Fibroblast of villous mesenchyme (primary cell): ENCODE results near the gene SBNO2. TPM values are rescaled to one million over a fixed set of nuclear protein-coding genes. Genes with fewer than 3 reads are reported as not detected.
A peak's percentile ranks its signal among the peaks of the same experiment; 100 is the strongest.

ENCODE experiments used
- DNase-seq: peaks from one replicate; pipeline ENCODE4 v3.0.0-alpha.2; 2010; ENCODE audit warnings: low read depth
- H3K4me3 ChIP-seq: 2 replicates; pipeline ENCODE4 v1.5.1; 2011; ENCODE audit warnings: low read depth, mild to moderate bottlenecking, low read length
- total RNA-seq: library from RNA; depleted of rRNA; stranded (reverse); fragments of >200 nt; gene quantifications from 2 replicates; pipeline ENCODE4 v1.2.3, GENCODE V29; 2012
- TF ChIP-seq, protein P1 (sequence below): IDR thresholded peaks from 2 replicates; pipeline ENCODE4 v1.5.1; 2012; ENCODE audit warnings: low read depth, mild to moderate bottlenecking, low read length; ENCODE audit not compliant: insufficient read depth

Gene SBNO2
- total RNA-seq, 1 donor: 69.5 TPM

DNA sequence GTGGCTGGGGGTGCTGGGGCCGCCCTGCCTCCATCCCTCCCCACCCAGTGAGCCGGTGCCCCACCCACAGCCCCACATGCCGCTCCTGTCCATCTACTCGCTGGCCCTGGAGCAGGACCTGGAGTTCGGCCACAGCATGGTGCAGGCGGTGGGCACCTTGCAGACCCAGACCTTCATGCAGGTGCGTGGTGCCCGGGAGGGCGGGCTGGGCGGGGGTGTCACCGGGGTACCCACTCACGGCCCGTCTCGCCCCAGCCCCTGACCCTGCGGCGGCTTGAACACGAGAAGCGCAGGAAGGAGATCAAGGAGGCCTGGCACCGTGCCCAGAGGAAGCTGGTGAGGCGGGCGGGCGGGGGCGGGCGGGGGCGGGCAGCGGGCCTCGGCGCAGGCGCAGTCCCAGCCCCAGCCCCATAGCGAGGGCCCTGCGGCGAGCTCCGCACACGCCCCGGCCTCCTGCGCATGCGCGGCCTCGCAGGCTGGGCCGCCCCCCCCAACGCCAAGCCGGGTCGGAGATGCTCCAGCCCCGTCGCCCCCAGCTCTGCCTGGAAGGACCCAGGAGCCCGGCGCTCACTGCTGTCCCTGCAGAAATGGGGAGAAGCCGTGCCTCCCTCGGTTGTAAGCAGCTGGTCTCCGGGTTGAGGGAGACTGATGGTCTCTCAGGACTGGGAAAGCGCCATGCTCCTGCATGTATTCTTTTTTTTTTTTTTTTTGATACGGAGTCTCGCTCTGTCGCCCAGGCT, 99.4 kb downstream of the SBNO2 start:
- H3K4me3 ChIP-seq: peak overlapping the region; percentile 64
- DNase-seq: peak; percentile 75
- TF ChIP-seq, protein P1, sequence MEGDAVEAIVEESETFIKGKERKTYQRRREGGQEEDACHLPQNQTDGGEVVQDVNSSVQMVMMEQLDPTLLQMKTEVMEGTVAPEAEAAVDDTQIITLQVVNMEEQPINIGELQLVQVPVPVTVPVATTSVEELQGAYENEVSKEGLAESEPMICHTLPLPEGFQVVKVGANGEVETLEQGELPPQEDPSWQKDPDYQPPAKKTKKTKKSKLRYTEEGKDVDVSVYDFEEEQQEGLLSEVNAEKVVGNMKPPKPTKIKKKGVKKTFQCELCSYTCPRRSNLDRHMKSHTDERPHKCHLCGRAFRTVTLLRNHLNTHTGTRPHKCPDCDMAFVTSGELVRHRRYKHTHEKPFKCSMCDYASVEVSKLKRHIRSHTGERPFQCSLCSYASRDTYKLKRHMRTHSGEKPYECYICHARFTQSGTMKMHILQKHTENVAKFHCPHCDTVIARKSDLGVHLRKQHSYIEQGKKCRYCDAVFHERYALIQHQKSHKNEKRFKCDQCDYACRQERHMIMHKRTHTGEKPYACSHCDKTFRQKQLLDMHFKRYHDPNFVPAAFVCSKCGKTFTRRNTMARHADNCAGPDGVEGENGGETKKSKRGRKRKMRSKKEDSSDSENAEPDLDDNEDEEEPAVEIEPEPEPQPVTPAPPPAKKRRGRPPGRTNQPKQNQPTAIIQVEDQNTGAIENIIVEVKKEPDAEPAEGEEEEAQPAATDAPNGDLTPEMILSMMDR: no peak

DNA sequence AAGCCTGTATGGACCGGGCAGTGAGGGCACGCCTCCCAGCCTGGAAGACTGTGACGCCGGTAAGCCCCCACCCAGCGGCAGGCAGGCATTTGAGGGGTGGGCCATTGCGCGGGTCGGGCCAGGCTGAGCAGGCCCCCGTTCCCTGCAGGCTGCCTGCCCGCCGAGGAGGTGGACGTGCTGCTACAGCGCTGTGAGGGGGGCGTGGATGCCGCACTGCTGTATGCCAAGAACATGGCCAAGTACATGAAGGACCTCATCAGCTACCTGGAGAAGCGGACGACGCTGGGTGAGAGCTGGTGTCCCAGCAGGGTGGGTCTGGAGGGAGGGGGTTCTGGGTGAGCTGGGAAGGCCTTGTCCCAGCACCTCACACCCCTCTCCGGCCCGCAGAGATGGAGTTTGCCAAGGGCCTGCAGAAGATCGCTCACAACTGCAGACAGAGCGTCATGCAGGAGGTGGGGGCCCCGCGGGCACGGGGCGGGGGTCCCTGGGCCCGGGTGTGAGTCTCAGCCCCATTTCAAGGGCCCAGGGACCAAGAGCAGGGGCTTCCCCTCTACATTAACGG, 100.0 kb downstream of the SBNO2 start:
- TF ChIP-seq, protein P1: no peak
- H3K4me3 ChIP-seq: no peak overlapping the region
- no peak for DNase-seq

DNA sequence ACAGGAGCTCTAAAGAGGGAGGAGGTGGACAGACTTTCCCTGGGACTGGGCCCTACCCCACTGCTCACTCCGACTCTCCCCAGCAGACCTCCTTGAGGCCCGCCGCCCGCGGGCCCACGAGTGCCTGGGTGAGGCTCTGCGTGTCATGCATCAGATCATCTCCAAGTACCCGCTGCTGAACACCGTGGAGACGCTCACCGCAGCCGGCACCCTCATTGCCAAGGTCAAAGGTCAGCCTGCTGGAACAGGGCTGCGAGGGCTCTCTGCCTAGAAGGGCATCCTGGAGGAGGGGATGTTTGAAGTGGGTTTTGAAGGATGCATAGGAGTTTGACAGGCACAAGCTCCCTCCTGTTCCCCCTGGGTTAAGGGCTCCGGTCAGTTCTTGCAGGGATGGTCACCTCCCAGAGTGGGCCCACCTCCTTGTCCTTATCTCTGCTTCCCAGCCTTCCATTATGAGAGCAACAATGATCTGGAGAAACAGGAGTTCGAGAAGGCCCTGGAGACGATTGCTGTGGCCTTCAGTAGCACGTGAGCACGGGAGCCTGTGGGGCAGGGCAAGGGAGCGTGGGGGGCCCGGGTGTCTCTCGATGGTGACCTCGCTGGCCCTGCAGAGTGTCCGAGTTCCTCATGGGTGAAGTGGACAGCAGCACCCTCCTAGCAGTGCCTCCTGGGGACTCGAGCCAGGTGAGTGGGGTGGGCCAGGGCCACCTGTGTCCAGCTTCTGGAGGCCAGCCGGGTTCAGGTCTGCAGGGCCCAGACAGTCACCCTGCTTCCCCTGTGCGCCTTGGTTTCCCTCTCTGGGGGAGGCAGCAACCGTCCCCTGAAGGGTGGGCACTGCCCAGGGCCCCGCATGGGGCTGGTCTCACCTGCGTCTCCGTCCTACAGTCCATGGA, 100.8 kb downstream of the SBNO2 start:
- H3K4me3 ChIP-seq: no peak overlapping the region
- no peak for DNase-seq
- TF ChIP-seq, protein P1: no peak

DNA sequence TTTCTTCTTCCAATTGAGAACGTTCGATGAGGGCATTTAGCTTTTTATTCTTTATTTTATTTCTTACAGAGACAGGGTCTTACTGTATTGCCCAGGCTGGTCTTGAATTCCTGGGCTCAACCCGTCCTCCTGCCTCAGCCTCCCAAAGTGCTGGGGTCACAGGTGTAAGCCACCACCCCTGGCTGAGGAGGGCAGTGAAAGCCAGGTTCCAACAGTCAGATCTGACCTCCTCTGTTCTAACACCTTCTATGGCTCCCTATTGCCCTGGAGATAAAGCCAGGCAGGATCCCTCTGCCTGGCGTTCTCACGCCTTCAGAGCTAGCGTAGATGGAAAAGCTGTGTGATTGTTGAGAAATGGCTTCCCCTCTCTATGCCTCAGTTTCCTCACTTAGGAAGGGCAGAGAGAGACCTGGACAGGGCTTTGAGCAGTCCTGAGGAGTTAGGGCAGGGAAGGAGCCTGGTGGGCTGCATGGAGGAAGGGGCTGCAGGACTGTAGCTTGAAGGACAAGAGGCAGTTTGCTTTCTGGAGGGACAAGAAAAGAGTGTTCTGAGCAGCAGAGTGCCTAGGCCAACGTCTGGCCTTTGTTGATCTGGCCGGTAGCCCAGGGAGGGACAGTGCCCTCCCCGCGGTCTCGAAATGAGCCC, 101.6 kb downstream of the SBNO2 start:
- no peak for DNase-seq
- TF ChIP-seq, protein P1: no peak
- no peak overlapping the region for H3K4me3 ChIP-seq

DNA sequence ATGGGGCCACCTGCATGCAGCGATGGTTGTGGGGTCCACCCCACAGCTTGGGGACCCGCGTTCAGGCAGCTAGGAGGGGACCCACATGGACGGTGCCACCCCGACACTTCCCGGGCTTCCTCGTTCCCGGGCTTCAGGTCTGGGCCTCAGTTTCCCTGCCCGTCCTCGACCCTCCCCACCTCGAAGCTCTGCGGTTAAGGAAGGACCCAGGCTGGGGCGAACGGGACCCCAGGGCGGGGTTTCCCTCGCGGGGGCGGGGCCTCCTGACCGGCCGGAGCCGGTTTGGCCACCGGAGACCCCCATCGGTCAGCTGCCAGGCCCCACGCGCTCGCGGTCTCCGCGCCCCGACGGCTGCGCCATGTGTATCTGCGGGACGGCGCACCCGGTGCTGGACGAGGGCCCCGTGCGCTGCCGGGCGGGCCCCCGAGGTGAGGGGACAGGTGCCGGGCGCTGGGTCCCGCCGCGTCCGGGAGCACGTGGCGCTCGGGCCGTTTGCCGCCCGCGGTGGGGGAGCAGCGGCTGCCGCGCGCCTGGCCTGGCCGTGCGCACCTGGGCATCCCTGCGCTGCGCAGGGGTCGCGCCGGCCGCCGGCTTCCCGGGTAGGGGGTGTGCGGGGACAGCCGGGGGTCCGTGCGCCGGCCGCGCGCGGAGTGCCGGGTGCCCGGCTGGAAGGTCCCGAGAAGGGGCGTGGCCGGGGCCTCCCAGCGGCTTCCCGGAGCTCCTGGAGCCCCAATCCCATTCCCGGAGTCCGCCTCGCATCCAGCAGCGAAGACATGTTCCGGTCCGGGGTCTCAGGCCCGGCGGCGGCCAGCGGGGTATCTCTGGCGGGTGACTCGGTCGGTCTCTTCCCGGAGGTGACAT, 102.9 kb downstream of the SBNO2 start:
- DNase-seq: no peak
- H3K4me3 ChIP-seq: peak overlapping the region; percentile 15
- TF ChIP-seq, protein P1: no peak

DNA sequence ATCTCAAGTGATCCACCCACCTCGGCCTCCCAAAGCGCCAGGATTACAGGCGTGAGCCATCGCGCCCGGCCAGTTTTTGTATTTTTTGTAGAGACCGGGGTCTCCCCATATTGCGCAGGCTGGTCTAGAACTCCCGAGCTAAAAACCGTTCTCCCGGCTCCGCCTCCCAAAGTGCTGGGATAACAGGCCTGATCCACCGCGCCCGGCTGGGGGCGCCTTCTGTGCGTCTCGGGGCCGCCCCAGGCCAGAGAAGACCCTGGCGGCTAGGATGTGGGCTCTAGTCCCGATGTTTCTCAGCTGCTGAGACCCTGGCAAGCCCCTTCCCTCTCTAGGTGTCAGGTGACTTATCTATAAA, 103.5 kb downstream of the SBNO2 start:
- H3K4me3 ChIP-seq: no peak overlapping the region
- TF ChIP-seq, protein P1: peak; percentile 19
- DNase-seq: peak; percentile 12
